Measurements from ENCODE around the gene LRAT.
"Not testable (repeated sequence)": the region's sequence is repeated elsewhere in the genome, so short reads cannot be mapped to it uniquely, and the experiment has no call there.

The LRAT gene

GRCh38 chr4:154743683-154744340 is at the start of gene LRAT:
Gene LRAT, plus strand, starts transcription at chr4:154744000. Its CDS starts 327 bp downstream, at chr4:154744327.
- DNase-seq = peak; percentile 84

GRCh38 chr4:154707877-154708276 is 35.9 kb upstream of the LRAT start:
- DNase-seq = peak; percentile 76

GRCh38 chr4:154709550-154709949 is 34.2 kb upstream of the LRAT start:
- no peak for DNase-seq

GRCh38 chr4:154711522-154711921 is 32.3 kb upstream of the LRAT start:
- DNase-seq = no peak

- no peak for DNase-seq
These were observed 29.3 kb upstream of the LRAT start for GRCh38 chr4:154714339-154715040.

GRCh38 chr4:154719087-154719486 is 24.7 kb upstream of the LRAT start:
- DNase-seq = no peak

- DNase-seq = no peak
These were observed 23.7 kb upstream of the LRAT start for GRCh38 chr4:154720123-154720522.

- peak; percentile 63 for DNase-seq
These were observed 23.1 kb upstream of the LRAT start for GRCh38 chr4:154720618-154721267.

GRCh38 chr4:154722262-154722661 is 21.5 kb upstream of the LRAT start:
- no peak for DNase-seq

GRCh38 chr4:154723601-154724000 is 20.2 kb upstream of the LRAT start:
- DNase-seq = not testable (repeated sequence)

GRCh38 chr4:154727540-154727939 is 16.3 kb upstream of the LRAT start:
- DNase-seq = no peak

- DNase-seq = no peak
These were observed 12.0 kb upstream of the LRAT start for GRCh38 chr4:154731756-154732155.

- no peak for DNase-seq
These were observed 11.1 kb upstream of the LRAT start for GRCh38 chr4:154732669-154733068.

GRCh38 chr4:154736770-154737169 is 7.0 kb upstream of the LRAT start:
- no peak for DNase-seq

- no peak for DNase-seq
These were observed 5.4 kb upstream of the LRAT start for GRCh38 chr4:154738426-154738825.

- no peak for DNase-seq
These were observed 4.7 kb upstream of the LRAT start for GRCh38 chr4:154739111-154739510.

GRCh38 chr4:154740462-154740861 is 3.3 kb upstream of the LRAT start:
- peak; percentile 70 for DNase-seq

- no peak for DNase-seq
These were observed 2.6 kb upstream of the LRAT start for GRCh38 chr4:154741131-154741665.

- peak; percentile 57 for DNase-seq
These were observed 1.6 kb upstream of the LRAT start for GRCh38 chr4:154741922-154742850.

- DNase-seq = no peak
These were observed 634 bp downstream of the LRAT start for GRCh38 chr4:154744341-154744926.

GRCh38 chr4:154757713-154758112 is 13.9 kb downstream of the LRAT start:
- no peak for DNase-seq

GRCh38 chr4:154760895-154761294 is 17.1 kb downstream of the LRAT start:
- DNase-seq = no peak
